Measurements from ENCODE around the gene ISX.

The ISX gene

GRCh38 chr22:35114131-35114980 is 48.4 kb downstream of the ISX start:
- DNase-seq: no peak

DNA sequence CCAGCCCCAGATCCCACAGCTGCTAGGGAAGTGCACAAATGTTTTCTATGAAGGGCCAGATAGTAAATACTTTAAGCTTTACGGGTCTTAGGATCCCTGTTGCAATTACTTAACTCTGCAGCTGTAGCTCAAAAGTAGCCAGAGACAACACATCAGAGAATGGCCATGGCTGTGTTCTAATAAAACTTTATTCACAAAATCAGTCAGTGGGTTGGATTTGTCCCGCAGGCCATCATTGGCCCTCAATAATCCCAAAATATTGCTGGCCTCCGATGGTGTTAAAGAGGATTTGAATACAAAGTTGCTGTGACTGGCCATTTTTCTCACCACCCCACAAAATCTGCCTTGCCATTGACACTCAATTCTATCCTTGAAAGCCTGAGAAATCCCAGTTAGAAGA is 49.6 kb downstream of the ISX start:
- DNase-seq: no peak

GRCh38 chr22:35116269-35116668 is 50.3 kb downstream of the ISX start:
- DNase-seq: no peak

DNA sequence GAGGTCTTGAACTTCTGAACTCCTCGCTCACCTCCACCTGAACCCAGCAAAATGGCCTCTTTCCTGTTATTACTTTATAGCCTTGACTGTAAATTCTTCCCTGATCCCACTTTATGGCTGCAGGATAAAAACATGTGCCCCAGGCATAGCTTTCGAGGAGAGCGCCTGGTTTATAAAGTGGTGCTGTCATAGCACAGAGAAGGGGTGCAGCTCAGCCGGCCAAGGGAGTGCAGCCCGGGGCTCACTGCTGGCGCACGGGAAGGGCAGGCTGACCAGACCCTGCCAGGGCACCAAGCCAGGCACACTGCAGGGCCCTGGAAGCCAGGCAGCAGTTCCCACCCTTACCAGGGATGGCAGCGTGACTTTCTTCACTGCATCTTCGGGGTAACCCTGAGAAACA is 50.9 kb downstream of the ISX start:
- DNase-seq: no peak

DNA sequence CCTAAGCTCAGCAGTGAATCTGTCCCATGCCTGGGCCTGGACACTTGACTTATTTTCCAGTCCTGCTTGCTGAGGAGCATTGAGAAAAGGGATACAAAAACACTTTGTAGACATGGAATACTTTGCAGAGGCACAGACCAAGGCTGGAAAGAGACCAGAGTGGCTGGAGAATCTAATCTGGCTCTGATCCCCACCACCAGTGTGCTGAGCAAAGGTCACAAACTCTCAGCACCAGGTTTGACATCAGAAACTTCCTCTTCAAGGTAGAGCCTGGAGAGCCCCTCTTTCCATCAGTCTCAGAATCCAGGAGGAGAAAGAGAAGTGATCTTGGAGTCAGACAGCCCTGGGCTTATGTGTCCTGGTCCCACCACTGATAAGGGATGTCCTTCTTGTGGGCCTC is 53.5 kb downstream of the ISX start:
- no peak for DNase-seq

- DNase-seq: no peak
Measured at GRCh38 chr22:35124691-35125219, 58.8 kb downstream of the ISX start.

- no peak for DNase-seq
Measured at GRCh38 chr22:35126993-35127392, 61.0 kb downstream of the ISX start.

- DNase-seq: no peak
Measured at GRCh38 chr22:35128637-35129036, 62.7 kb downstream of the ISX start.

GRCh38 chr22:35131525-35132000 is 65.6 kb downstream of the ISX start:
- no peak for DNase-seq

DNA sequence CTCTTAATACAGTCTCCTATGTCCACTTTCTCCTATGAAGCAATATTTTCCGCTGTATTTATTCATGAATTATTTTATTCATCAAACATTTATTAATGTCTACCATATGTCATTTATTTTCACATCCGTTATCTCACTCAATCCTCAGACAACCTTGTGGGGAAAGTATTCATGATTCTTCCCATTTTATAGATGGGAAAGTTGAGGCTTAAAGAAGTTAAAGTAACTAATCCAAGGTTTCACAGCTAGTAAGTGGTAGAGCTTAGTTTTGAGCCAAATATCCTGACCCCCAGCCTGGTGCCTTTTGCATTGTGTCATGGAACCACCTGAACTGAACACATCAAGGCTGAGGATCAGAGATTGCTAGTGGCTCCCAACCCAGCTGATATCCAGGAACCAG is 66.6 kb downstream of the ISX start:
- DNase-seq: no peak

- no peak for DNase-seq
Measured at GRCh38 chr22:35133702-35134380, 67.9 kb downstream of the ISX start.

DNA sequence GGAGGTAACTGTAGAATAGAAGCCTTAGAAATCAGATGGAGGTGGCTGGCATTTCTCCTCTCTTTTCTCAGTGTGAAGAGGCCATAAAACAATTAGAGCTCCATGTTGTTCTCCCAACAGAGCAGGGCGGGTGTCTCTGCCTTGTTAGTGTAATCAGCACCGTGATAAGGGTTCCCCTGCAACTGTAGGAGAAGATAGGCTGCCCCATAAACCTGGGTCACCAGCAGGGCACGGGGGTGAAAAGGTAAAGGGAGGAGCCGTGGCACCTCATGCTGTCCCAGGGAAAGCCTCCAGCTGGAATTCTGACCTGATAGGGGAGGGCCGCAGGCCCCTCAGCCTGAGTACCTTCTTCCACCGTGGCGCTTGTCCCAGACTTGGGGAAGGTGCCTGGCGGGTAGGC is 68.7 kb downstream of the ISX start:
- DNase-seq: no peak

DNA sequence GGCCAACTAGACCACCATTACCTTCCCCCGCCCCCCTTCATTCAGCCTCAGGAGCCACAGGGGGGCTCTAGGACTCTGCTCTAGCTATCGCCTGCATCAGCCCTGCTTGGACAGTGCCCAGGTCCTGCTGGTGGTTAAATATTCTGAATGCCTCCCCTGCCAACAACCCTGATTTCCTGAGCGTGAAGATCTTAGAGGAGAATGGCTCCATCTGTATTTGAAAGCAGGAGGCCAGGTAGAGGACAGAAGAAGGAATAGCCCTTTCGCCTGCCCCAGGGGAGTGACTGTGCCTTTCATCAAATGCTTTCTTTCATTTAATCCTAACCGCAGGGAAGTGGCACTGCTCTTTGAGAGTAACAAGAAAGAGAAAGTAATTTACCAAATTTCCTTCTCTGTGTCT is 69.2 kb downstream of the ISX start:
- DNase-seq: no peak

Data from activated T-cell treated with anti-CD3 and anti-CD28 coated beads, Interleukin-2, amount 50 U/mL, for 1 hour (primary cell).